ENCODE measurements around the gene LPAR3.
"Not testable (repeated sequence)": the region's sequence is repeated elsewhere in the genome, so short reads cannot be mapped to it uniquely, and the experiment has no call there.

Gene LPAR3

GRCh38 chr1:84907095-84907827 lies 14.3 kb upstream of the LPAR3 start:
- no peaks in the 10 kb centered on the region for H3K4me1 ChIP-seq (ENCODE audit: control insufficient read depth in 2 of 2, insufficient read depth in 2 of 2, low read length in 2 of 2)
- no peak overlapping the region for H3K9ac ChIP-seq (ENCODE audit: low read depth in 1 of 2, low read length in 2 of 2)
- no peaks in the 10 kb centered on the region for H3K27me3 ChIP-seq (ENCODE audit: control insufficient read depth in 2 of 2, insufficient read depth in 2 of 2, low read length in 2 of 2)
- peaks cover 2 to 3% of the 10 kb centered on the region in 2 donors for H3K9me3 ChIP-seq (ENCODE audit: control insufficient read depth in 2 of 2, low read length in 2 of 2)
- H3K36me3 ChIP-seq (ENCODE audit: control insufficient read depth in 2 of 2, insufficient read depth in 2 of 2, low read length in 2 of 2), result no peaks in the 10 kb centered on the region
- no peak overlapping the region for H3K27ac ChIP-seq (ENCODE audit: low read depth in 2 of 2, low read length in 2 of 2)
- H3K4me3 ChIP-seq (ENCODE audit: low read length in 2 of 2), result no peak overlapping the region

DNA sequence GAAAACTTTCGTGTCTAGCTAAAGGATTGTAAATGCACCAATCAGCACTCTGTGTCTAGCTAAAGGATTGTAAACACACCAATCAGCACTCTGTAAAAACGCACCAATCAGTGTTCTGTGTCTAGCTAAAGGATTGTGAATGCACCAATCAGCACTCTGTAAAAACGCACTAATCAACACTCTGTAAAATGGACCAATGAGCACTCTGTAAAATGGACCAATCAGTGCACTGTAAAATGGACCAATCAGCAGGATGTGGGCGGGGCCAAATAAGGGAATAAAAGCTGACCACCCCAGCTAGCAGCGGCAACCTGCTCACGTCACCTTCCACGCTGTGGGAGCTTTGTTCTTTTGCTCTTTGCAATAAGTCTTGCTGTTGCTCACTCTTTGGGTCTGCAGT lies 9.7 kb upstream of the LPAR3 start:
- not testable (repeated sequence) for H3K9ac ChIP-seq (ENCODE audit: low read depth in 1 of 2, low read length in 2 of 2); H3K36me3 ChIP-seq (ENCODE audit: control insufficient read depth in 2 of 2, insufficient read depth in 2 of 2, low read length in 2 of 2); H3K27me3 ChIP-seq (ENCODE audit: control insufficient read depth in 2 of 2, insufficient read depth in 2 of 2, low read length in 2 of 2); H3K4me1 ChIP-seq (ENCODE audit: control insufficient read depth in 2 of 2, insufficient read depth in 2 of 2, low read length in 2 of 2); H3K27ac ChIP-seq (ENCODE audit: low read depth in 2 of 2, low read length in 2 of 2); H3K4me3 ChIP-seq (ENCODE audit: low read length in 2 of 2); H3K9me3 ChIP-seq (ENCODE audit: control insufficient read depth in 2 of 2, low read length in 2 of 2)

DNA sequence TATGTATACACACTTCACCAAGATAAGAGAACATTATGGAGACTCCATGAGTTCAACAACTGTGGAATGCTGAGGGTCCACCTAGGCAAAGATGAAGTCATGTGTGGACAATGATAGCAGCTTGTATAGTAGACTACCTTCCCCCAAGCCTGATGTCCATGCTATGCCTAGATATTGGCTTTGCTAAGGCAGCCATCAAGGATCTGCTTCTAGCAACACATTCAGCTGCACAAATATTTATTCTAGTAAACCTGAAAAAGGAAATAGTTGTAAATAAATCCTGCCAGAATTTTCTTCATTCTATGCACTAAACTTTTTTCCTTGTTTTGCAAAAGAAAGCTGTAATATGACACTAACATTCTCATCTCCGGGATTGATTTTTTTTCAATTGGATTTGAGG lies 7.0 kb upstream of the LPAR3 start:
- Histone ChIP-seq H3K9me3 (ENCODE audit: control insufficient read depth in 2 of 2, low read length in 2 of 2) (peaks cover 2 to 3% of the 10 kb centered on the region in 2 donors), H3K27ac (ENCODE audit: low read depth in 2 of 2, low read length in 2 of 2) (no peak overlapping the region), H3K4me3 (ENCODE audit: low read length in 2 of 2) (no peak overlapping the region), H3K9ac (ENCODE audit: low read depth in 1 of 2, low read length in 2 of 2) (no peak overlapping the region), H3K36me3 (ENCODE audit: control insufficient read depth in 2 of 2, insufficient read depth in 2 of 2, low read length in 2 of 2) (no peaks in the 10 kb centered on the region), H3K4me1 (ENCODE audit: control insufficient read depth in 2 of 2, insufficient read depth in 2 of 2, low read length in 2 of 2) (no peaks in the 10 kb centered on the region), H3K27me3 (ENCODE audit: control insufficient read depth in 2 of 2, insufficient read depth in 2 of 2, low read length in 2 of 2) (no peaks in the 10 kb centered on the region)

DNA sequence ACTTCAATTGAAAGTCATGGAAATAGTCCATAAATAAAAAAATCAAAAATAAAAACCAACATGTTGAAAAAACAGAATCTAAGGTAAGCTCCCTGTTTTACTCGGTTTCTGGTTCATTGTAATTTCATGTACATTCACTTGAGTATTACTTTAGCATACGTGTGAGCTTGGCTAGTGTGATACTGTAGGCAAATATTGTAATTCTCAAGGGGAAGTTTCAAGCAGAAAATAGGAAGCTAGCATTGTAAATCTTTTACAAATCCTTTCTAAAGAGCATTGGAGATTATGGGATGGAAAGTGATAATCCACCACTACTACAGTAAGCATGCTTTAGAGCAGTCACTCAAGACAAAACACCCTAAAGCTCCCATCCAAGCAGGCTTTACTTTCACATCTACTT lies 3.3 kb upstream of the LPAR3 start:
- Histone ChIP-seq H3K4me3 (ENCODE audit: low read length in 2 of 2) (no peak overlapping the region), H3K4me1 (ENCODE audit: control insufficient read depth in 2 of 2, insufficient read depth in 2 of 2, low read length in 2 of 2) (peaks cover 2 to 7% of the 10 kb centered on the region in 2 donors), H3K9ac (ENCODE audit: low read depth in 1 of 2, low read length in 2 of 2) (no peak overlapping the region), H3K36me3 (ENCODE audit: control insufficient read depth in 2 of 2, insufficient read depth in 2 of 2, low read length in 2 of 2) (no peaks in the 10 kb centered on the region), H3K9me3 (ENCODE audit: control insufficient read depth in 2 of 2, low read length in 2 of 2) (no peaks in the 10 kb centered on the region), H3K27ac (ENCODE audit: low read depth in 2 of 2, low read length in 2 of 2) (no peak overlapping the region), H3K27me3 (ENCODE audit: control insufficient read depth in 2 of 2, insufficient read depth in 2 of 2, low read length in 2 of 2) (peaks cover 9 to 10% of the 10 kb centered on the region in 2 donors)

- H3K4me3 ChIP-seq (ENCODE audit: low read length in 2 of 2), result no peak overlapping the region
- H3K36me3 ChIP-seq (ENCODE audit: control insufficient read depth in 2 of 2, insufficient read depth in 2 of 2, low read length in 2 of 2), result no peaks in the 10 kb centered on the region
- peaks cover 9 to 10% of the 10 kb centered on the region in 2 donors for H3K27me3 ChIP-seq (ENCODE audit: control insufficient read depth in 2 of 2, insufficient read depth in 2 of 2, low read length in 2 of 2)
Observed at GRCh38 chr1:84890566-84890965, 2.4 kb downstream of the LPAR3 start.

DNA sequence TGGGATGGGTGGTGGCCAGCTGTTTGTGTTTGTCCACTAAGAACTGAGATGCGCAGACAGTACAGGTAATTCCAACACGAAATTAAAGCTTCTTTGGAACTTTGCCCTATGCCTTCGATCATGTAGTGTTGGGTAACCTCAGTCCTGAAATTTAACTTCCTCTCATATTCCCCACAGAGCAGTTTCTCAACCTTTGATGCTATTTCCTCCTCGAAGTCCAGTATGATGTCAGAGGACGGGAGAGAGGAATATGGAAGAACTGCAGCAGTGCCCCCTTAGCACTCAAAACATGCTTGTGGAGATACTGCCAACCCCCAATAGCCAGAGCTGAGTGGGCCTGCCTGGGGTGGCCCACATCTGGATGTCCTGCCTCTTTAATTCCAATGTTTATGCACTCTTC lies 3.6 kb downstream of the LPAR3 start:
- H3K36me3 ChIP-seq (ENCODE audit: control insufficient read depth in 2 of 2, insufficient read depth in 2 of 2, low read length in 2 of 2), result no peaks in the 10 kb centered on the region
- peaks cover 2 to 9% of the 10 kb centered on the region in 2 donors for H3K4me1 ChIP-seq (ENCODE audit: control insufficient read depth in 2 of 2, insufficient read depth in 2 of 2, low read length in 2 of 2)
- no peak overlapping the region for H3K9ac ChIP-seq (ENCODE audit: low read depth in 1 of 2, low read length in 2 of 2)
- peaks cover 9 to 10% of the 10 kb centered on the region in 2 donors for H3K27me3 ChIP-seq (ENCODE audit: control insufficient read depth in 2 of 2, insufficient read depth in 2 of 2, low read length in 2 of 2)
- H3K4me3 ChIP-seq (ENCODE audit: low read length in 2 of 2), result no peak overlapping the region
- H3K27ac ChIP-seq (ENCODE audit: low read depth in 2 of 2, low read length in 2 of 2), result no peak overlapping the region
- no peaks in the 10 kb centered on the region for H3K9me3 ChIP-seq (ENCODE audit: control insufficient read depth in 2 of 2, low read length in 2 of 2)

More at GRCh38 chr1:84890566-84890965, 2.4 kb downstream of the LPAR3 start:
- no peak overlapping the region for H3K9ac ChIP-seq (ENCODE audit: low read depth in 1 of 2, low read length in 2 of 2)
- H3K27ac ChIP-seq (ENCODE audit: low read depth in 2 of 2, low read length in 2 of 2), result no peak overlapping the region
- H3K4me1 ChIP-seq (ENCODE audit: control insufficient read depth in 2 of 2, insufficient read depth in 2 of 2, low read length in 2 of 2), result peaks cover 2 to 9% of the 10 kb centered on the region in 2 donors
- no peaks in the 10 kb centered on the region for H3K9me3 ChIP-seq (ENCODE audit: control insufficient read depth in 2 of 2, low read length in 2 of 2)

DNA sequence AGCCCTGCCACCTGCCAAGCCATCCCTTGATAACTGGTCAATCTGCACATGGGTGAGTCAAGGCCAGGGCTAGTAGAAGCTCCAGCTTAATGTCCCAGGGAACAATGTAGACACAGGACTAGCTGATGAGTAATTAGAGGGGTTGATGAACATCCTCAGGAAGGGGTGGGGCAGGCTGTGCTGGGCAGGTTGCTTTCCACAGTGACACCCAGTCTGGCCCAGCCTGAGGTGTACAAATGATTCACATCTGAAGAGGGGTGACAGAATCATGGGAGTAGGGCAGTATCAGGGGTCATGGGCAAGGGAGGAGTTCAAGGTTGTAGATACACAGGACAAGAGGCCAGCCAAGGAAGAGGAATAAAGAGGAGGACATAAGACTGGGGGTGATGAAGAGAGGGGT lies 4.3 kb downstream of the LPAR3 start:
- Histone ChIP-seq H3K4me3 (ENCODE audit: low read length in 2 of 2) (no peak overlapping the region), H3K36me3 (ENCODE audit: control insufficient read depth in 2 of 2, insufficient read depth in 2 of 2, low read length in 2 of 2) (no peaks in the 10 kb centered on the region)

GRCh38 chr1:84887261-84887934 lies 5.6 kb downstream of the LPAR3 start:
- H3K9ac ChIP-seq (ENCODE audit: low read depth in 1 of 2, low read length in 2 of 2), result no peak overlapping the region
- no peak overlapping the region for H3K4me3 ChIP-seq (ENCODE audit: low read length in 2 of 2)
- peaks cover 0 to 2% of the 10 kb centered on the region in 2 donors for H3K4me1 ChIP-seq (ENCODE audit: control insufficient read depth in 2 of 2, insufficient read depth in 2 of 2, low read length in 2 of 2)
- H3K27me3 ChIP-seq (ENCODE audit: control insufficient read depth in 2 of 2, insufficient read depth in 2 of 2, low read length in 2 of 2), result peaks cover under 1 to 2% of the 10 kb centered on the region in 2 donors
- no peaks in the 10 kb centered on the region for H3K9me3 ChIP-seq (ENCODE audit: control insufficient read depth in 2 of 2, low read length in 2 of 2)
- H3K36me3 ChIP-seq (ENCODE audit: control insufficient read depth in 2 of 2, insufficient read depth in 2 of 2, low read length in 2 of 2), result no peaks in the 10 kb centered on the region
- no peak overlapping the region for H3K27ac ChIP-seq (ENCODE audit: low read depth in 2 of 2, low read length in 2 of 2)

More for the DNA sequence above, 4.3 kb downstream of the LPAR3 start:
- Histone ChIP-seq H3K9me3 (ENCODE audit: control insufficient read depth in 2 of 2, low read length in 2 of 2) (no peaks in the 10 kb centered on the region), H3K9ac (ENCODE audit: low read depth in 1 of 2, low read length in 2 of 2) (no peak overlapping the region), H3K27me3 (ENCODE audit: control insufficient read depth in 2 of 2, insufficient read depth in 2 of 2, low read length in 2 of 2) (peaks cover 6 to 7% of the 10 kb centered on the region in 2 donors), H3K4me1 (ENCODE audit: control insufficient read depth in 2 of 2, insufficient read depth in 2 of 2, low read length in 2 of 2) (peaks cover 2 to 9% of the 10 kb centered on the region in 2 donors), H3K27ac (ENCODE audit: low read depth in 2 of 2, low read length in 2 of 2) (no peak overlapping the region)

DNA sequence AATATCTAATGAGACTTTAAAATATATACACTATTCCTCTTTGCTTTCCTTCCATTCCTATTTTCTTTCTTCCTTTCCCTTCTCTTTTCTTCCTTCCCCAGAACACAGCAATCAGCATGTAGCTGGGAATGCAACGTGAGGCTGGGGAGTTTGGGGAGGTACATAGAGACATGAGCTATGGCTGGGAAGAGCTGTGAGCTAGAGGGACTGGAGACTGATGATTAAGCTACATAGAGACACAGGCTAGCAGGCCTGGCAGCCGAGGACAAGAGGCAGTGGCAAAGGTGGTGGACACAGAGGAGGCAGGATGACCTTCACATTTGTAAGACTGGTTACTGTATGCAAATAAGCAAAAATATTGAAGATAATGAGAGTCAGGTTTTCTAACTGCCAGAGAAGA lies 7.5 kb downstream of the LPAR3 start:
- Histone ChIP-seq H3K9me3 (ENCODE audit: control insufficient read depth in 2 of 2, low read length in 2 of 2) (no peaks in the 10 kb centered on the region), H3K36me3 (ENCODE audit: control insufficient read depth in 2 of 2, insufficient read depth in 2 of 2, low read length in 2 of 2) (no peaks in the 10 kb centered on the region), H3K4me1 (ENCODE audit: control insufficient read depth in 2 of 2, insufficient read depth in 2 of 2, low read length in 2 of 2) (peaks cover 0 to 2% of the 10 kb centered on the region in 2 donors), H3K4me3 (ENCODE audit: low read length in 2 of 2) (no peak overlapping the region), H3K27me3 (ENCODE audit: control insufficient read depth in 2 of 2, insufficient read depth in 2 of 2, low read length in 2 of 2) (no peaks in the 10 kb centered on the region), H3K9ac (ENCODE audit: low read depth in 1 of 2, low read length in 2 of 2) (no peak overlapping the region), H3K27ac (ENCODE audit: low read depth in 2 of 2, low read length in 2 of 2) (no peak overlapping the region)

DNA sequence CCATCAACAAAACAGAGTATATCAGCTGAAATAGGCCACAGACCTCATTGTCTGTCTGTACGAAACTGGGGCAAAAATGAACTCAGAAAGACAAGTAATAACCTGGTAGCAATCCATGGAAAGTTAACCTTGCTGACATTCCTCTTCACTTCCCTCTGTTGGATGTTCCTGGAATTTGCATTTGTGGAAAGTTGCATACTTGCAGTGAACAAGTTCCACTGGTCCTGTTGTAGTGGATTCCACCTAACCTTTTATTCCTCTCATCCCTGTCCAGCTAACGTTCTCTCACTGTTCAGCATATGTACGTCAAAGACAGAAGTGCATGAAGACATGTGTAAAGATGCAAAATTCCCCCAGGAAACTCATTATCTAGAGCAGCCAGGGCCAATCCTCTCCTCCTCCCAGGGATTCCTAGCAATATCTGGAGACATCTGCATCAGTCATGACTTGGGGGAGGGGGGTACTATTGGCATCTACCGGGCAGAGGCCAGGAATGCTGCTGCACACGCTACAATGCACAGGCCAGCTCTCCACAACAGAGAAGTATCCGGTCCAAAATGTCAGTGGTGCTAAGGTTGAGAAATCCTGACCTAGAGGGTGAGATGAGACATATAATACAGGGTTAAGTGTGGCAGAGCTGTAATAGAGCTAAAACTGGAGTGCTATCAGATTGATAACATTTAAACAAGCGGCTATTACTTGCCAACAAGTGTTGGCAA lies 8.2 kb downstream of the LPAR3 start:
- Histone ChIP-seq H3K9ac (ENCODE audit: low read depth in 1 of 2, low read length in 2 of 2) (no peak overlapping the region), H3K27ac (ENCODE audit: low read depth in 2 of 2, low read length in 2 of 2) (no peak overlapping the region), H3K27me3 (ENCODE audit: control insufficient read depth in 2 of 2, insufficient read depth in 2 of 2, low read length in 2 of 2) (no peaks in the 10 kb centered on the region), H3K9me3 (ENCODE audit: control insufficient read depth in 2 of 2, low read length in 2 of 2) (no peaks in the 10 kb centered on the region), H3K36me3 (ENCODE audit: control insufficient read depth in 2 of 2, insufficient read depth in 2 of 2, low read length in 2 of 2) (no peaks in the 10 kb centered on the region), H3K4me3 (ENCODE audit: low read length in 2 of 2) (no peak overlapping the region), H3K4me1 (ENCODE audit: control insufficient read depth in 2 of 2, insufficient read depth in 2 of 2, low read length in 2 of 2) (no peaks in the 10 kb centered on the region)
